Frontal cortex (tissue), 4 donors: Measurements from ENCODE around the gene CORIN. TPM values are rescaled to one million over a fixed set of nuclear protein-coding genes. Genes with fewer than 3 reads are reported as not detected.

Experiments used
- DNase-seq, 2 donors: peaks; one replicate each; pipeline ENCODE4 v3.0.0; 2012; ENCODE audit warnings: low spot score in 2 of 2
- FAIRE-seq: peaks from 2 replicates; lab custom pipeline; 2012; peaks lifted over from hg19 to GRCh38; lab: Jason Lieb, UNC
- total RNA-seq: library from RNA; depleted of rRNA; stranded (reverse); fragments of >200 nt; gene quantifications from one replicate; pipeline ENCODE4 v1.2.3, GENCODE V29; 2014
- donor health status: control.
- donor health status: control.
- donor health status: control.

The CORIN gene, protein sequence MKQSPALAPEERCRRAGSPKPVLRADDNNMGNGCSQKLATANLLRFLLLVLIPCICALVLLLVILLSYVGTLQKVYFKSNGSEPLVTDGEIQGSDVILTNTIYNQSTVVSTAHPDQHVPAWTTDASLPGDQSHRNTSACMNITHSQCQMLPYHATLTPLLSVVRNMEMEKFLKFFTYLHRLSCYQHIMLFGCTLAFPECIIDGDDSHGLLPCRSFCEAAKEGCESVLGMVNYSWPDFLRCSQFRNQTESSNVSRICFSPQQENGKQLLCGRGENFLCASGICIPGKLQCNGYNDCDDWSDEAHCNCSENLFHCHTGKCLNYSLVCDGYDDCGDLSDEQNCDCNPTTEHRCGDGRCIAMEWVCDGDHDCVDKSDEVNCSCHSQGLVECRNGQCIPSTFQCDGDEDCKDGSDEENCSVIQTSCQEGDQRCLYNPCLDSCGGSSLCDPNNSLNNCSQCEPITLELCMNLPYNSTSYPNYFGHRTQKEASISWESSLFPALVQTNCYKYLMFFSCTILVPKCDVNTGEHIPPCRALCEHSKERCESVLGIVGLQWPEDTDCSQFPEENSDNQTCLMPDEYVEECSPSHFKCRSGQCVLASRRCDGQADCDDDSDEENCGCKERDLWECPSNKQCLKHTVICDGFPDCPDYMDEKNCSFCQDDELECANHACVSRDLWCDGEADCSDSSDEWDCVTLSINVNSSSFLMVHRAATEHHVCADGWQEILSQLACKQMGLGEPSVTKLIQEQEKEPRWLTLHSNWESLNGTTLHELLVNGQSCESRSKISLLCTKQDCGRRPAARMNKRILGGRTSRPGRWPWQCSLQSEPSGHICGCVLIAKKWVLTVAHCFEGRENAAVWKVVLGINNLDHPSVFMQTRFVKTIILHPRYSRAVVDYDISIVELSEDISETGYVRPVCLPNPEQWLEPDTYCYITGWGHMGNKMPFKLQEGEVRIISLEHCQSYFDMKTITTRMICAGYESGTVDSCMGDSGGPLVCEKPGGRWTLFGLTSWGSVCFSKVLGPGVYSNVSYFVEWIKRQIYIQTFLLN
- total RNA-seq: 0.82 TPM

DNA sequence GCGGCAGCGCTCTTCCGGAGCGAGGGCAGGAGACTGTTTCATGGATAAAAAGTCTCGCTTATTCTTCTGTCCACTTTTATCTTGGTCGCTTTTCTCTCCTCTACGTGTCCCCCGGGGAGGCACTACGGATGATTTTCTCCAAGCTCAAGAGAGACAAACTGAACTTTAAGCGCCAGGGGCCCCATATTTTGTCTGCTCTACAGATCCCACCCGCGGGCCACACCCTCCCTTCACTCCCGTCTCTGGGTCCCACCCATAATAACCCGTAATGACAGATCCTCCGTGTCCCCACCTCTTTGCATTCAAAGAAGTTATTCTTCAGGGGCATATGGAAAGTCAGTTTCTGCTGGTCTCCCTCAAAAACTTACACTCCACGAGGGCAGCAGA lies at the start of gene CORIN:
Gene CORIN (minus strand): TSS at position 160 of the 387 bp plus-strand sequence. CDS start 118 bp downstream, at position 42.
- no peak for DNase-seq
- FAIRE-seq: no peak

DNA sequence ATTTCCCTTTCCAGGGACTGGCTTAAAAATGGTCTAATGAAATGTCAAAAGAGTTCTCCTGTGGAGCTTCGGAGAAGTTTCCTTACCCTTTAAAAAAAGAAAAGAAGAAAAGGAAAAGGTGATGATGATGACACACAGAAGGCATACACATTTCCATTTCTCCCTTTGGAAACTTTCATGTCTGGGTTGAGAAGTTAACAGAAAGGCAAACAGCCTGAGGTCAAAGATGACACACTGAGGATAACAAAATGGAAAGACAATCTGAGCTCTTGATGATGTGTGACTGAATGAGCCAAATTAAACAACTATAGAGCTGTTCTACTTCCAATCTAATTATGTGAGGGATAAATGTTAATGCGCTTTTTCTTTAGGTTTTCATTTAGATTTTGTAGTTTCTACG lies 44.4 kb upstream of the CORIN start:
- FAIRE-seq (no peak), DNase-seq (no peak)

DNA sequence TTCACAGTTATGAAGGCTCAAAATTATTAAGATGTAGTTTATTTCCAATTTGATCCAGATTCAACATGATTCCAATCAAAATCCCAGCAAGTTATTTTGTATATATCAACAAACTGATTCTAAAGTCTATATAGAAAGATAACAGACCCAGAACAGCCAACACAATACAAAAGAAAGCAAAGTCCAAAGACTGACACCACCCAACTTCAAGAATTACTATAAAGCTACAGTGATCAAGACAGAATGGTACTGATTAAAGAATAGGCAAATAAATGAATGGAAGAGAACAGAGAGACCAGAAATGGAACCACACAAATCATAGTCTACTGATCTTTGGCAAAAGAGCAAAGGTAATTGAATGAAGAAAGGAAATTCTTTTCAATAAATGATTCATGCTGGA lies 41.6 kb upstream of the CORIN start:
- DNase-seq (no peak), FAIRE-seq (no peak)

DNA sequence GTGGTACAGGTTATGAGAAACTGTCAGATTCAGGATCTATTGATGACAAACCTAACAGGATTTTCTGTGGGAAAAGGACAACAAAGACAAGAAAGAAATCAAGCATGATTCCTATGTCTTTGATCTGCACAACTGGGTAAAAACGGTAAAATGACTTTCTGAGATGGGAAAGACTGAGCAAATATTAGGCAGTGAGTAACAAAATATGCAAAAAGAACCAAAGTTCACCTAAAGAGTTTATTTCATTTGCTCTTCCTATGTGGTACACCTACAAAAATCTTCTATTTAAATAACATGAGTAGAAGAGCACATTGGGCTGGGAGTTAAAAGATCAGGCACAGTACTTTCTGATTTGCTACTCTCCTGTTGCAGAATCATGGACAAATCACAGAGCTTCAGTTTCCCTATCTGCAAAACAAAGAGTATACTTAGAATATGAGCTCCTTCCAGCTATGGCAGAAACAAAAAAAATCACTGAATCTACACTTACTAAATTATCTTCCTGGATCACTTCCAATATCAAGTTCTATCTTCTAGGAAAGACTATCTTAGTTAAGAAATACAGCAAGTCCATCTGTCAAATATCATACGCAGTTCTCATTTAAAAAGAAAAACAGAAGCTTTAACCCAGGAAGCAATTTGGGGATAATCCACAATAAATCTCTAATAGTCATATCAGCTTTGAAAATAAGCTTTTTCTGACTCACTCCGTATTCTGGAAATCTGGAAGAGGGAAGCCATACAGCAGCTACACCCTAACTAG lies 39.1 kb upstream of the CORIN start:
- FAIRE-seq: no peak
- DNase-seq: no peak

DNA sequence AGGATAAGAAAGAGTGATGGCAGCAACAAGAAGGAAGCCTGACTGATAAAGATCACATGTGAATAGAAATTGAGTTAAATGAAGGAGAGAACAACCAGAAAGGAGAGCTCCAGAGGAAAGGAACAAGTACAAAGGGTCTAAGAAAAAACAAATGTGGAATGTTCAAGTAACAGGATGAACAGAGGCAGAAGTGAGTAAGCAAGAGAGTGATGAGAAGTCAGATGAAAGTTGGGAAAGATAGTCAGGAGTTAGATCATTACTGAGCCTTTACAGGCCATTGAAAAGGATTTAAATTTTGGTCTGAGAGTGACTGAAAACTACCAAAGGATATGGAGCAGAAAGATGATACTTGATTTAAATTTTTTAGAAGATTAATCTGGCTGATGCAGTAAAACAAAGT lies 38.4 kb upstream of the CORIN start:
- no peak for FAIRE-seq
- no peak for DNase-seq

DNA sequence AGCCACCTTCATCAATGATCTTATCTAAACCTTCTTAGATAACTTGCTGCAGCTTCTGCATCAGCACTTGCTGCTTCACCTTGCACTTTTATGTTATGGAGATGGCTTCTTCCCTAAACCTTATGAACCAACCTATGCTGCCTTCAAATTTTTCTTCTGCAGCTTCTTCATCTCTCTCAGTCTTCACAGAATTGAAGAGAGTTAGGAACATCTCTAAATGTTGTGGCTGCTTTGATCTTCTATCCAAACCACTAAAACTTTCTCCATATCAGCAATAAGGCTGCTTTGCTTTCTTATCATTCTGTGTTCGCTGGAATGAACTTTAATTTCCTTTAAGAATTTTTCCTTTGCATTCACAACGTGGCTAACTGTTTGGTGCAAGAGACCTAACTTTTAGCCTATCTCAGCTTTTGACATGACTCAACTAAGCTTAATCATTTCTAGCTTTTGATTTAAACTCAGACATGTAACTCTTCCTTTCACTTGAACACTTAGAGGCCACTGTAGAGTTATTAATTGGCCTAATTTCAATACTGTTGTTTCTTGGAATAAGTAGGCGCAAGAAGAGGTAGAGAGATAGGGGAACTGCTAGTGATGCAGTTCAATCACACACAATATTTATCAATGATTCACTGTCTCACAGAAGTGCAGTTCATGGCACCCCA lies 36.1 kb upstream of the CORIN start:
- DNase-seq (no peak), FAIRE-seq (no peak)

DNA sequence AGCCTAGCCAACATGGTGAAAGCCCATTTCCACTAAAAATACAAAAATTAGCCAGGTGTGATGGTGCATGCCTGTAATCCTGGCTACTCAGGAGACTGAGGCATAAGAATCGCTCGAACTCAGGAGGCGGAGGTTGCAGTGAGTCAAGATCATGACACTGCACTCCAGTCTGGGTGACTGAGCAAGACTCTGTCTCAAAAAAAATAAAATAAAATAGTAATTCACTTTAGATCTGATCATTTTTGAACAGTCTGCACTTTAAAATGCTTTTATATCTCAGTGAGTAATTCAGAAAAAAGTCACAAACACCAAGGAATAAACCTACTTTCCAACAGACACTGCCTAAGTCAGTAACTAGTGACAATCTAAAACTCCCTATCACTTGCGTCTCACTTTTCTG lies 25.6 kb upstream of the CORIN start:
- FAIRE-seq: no peak

DNA sequence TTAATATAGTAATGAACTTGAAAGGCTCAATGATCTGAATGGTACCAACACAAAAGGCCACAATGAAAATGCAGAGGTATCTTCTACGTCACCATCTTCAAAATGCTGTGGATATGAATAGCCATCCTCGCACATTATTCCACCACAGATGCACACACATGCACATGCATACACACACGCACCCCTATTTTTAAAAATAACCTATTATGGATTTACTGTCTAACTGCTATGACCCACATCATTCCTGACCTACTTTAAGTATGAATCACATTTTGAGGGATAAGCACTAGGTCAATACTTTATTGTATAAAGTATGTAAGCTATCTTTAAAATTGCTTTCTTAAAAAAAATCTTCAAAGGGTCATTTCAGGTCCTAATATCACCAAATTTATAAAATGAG lies 24.4 kb upstream of the CORIN start:
- no peak for FAIRE-seq
- no peak for DNase-seq

More for the DNA sequence above, 25.6 kb upstream of the CORIN start:
- DNase-seq: no peak

DNA sequence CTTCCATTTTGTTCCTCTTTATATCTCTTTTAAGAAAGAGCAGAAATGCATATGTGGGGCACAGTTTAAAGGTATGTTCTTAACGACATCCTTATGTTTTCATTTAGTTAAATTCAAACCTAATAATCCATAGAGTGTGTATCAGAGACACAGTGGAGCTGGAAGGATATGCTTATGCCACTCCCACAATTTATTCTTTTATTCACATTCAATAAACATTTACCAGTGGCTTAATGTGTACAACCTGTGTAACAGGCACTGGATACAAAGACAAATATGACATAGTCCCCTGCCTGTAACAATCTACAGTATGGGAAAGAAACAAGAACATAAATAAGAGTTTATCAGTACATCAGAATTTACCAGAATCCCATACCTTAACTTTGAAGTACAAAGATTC lies 22.4 kb upstream of the CORIN start:
- DNase-seq: no peak
- no peak for FAIRE-seq

DNA sequence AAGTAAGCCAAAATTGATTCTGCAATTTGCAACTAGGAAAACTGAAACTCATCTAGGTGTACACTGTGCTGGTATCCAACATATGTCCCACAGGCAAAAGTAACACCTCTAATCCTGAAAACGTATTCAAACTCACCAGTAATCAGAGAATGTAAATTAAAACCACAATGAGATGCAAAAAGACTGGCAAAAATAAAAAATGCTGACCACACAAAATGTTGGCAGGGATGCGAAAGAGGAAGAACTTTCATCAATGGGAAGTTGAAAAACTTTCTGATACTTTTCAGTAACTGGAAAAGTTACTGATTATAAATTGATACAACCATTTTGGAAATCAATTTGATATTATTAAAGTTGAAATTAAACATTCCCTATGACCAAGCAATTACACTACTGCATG lies 20.1 kb upstream of the CORIN start:
- DNase-seq (no peak), FAIRE-seq (no peak)

DNA sequence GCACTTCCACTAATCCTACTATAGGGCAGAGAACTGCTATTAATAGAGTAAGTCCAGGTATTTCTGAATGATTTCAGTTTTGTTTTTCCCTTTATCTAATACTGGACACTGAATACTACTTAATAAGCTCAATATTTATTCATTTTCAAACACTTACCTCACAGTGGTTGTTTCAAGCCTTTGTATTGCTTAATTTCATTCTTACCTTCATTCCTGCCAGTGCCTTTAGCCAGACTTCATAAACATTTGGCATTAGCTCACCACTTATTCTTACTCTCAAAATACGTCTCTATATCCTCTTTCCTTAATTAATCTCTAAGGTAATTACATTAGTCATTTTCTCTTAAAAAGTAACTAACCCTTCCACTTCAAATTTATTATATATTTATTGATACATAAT lies 18.8 kb upstream of the CORIN start:
- DNase-seq: no peak
- no peak for FAIRE-seq

DNA sequence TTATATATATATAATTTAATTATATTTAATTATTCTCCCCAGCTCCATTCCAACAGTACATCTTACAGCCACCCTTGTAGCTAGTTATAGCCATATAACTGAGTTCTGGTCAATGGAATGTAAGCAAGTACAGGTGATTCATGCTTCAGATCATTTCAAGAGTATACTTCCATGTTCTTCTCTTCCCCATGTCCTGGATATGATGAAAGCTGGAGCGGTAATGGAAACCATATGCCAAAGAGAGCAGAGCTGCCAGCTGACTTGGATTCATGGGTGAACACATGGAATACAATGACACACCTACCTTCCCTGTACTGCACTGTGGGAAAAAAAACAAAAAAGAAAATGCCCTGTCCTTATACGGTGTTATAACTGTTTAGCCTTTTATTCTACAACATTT lies 17.5 kb upstream of the CORIN start:
- no peak for FAIRE-seq
- DNase-seq: no peak

DNA sequence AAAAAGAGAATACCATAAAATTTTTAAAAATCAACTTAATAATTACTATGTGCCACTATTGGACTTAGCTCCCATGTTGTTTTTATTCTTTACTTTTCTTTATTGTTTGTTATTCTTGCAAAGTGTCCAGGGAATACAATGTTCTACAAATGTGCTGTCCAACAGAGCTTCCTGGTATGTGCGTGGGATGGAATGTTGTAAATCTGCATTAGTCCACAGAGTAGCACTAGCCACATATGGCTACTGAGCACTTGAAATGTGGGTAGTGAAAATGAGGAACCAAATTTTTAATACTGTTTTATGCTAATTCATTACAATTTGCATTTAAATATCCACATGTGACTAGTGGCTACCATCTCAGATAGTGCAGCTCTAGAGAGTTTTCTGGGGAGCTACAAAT lies 14.3 kb upstream of the CORIN start:
- DNase-seq: no peak
- no peak for FAIRE-seq

DNA sequence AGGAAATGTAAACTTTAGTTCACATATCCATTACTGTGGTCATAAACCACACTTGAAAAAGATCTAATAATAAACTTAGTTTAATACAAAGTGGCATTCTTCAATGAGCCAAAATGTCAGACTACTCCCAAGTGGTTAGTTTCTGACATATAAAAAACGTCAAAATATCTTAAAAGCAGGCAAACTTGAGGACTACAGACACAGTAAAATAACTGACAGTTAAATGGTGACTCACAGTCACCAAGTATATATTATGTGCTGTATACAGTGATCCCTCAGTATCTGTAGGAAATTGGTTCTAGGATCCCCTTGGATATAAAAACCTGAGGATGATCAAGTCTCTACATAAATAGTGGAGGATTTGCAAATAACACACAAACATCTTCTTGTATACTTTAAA lies 11.6 kb upstream of the CORIN start:
- FAIRE-seq: no peak
- no peak for DNase-seq

DNA sequence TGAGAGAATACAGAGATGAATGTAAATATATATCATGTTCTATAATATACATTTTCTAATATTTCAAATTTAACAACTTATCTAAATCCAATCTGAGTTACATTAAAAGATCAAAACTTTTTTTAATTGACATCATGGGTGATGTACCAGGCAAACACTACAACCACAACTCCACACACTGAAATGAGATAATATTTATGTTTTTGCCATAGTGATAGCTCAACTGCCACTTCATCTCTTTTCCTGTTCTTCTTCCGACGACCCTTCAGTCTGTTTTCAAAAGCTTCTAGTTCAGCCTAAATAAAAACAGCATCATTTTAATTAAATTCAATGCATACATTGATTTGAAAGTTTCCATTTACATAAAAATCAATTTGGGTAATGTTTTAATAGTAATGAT lies 10.2 kb upstream of the CORIN start:
- no peak for DNase-seq
- peak; percentile 8 for FAIRE-seq

DNA sequence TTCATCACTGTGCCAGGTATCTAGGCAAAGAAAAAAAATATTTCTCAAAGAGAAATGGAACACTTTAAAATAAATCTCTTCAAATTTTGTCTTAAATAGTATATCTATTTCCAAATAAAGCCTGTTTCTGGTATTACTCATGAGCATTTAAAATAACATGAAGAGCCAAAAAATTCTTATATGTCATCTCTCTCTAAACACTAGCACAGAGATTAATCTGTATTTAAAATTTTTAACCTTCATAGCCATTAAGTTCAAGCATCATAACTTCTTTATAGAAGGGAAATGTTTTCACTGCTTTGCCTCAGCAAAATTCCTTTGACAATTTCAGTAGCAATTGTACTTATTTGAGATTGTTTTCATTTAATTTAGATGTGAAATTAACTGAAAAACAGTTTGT lies 5.1 kb upstream of the CORIN start:
- DNase-seq (no peak), FAIRE-seq (no peak)

DNA sequence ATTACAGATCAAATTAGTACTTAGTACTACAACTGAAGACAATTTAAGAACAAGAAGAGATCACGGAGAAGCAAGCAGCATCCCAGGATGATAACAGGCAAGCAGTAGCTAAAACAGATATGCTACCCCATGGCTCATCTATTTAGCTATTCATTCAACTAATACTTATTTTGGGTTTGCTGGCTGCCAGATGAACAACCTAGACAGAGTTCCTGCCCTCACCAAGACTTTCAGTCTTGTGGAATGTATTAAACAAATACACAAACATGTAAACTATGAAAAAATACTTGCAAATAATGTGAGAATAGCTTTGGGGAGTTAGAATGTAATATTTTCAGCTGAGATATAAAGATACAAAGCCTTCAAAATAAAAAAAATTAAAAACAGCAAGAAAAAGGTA lies 2.4 kb upstream of the CORIN start:
- FAIRE-seq: no peak
- no peak for DNase-seq

DNA sequence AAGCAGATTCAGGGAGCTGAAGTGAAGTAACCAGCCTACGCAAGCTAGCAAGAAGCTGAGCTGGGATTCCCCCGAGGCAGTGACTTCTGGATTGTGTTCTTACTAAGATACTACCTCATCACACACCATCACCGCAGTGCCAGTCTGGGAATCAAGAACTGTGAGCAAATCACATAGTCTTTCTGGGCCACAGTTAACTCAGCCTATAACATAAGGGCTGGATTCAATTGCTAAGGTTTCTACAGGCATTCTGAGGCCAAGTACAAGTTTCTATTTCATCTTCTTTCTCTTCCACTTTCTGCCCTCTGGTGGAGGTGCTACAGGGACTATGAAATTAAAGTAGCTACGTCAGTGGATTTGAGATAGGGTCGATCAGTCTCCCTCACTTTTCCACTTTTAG lies 1.4 kb upstream of the CORIN start:
- DNase-seq: no peak
- no peak for FAIRE-seq

DNA sequence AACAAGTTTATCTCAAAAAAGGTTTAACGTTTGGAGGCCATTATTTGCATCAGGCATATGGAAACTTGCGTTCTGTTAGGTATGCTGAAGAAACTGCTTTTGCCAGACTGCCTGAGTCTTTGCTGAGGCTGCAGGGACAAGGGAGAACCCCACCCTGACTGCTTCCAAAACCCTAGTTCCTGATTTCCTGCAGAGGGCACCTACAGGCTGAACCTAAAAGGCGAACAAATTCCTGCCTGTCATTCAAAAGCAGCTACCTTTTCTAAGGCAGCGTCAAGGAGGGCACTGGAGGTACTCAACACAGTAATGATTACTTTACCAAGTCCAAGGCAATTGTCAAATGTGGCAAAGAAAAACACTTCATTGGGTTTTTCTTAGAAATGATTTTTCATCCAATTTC lies 578 bp upstream of the CORIN start:
- DNase-seq (no peak), FAIRE-seq (no peak)
